Brain microvascular endothelial cell (primary cell): ENCODE measurements around the gene DCLK1.
"Not testable (repeated sequence)": the region's sequence is repeated elsewhere in the genome, so short reads cannot be mapped to it uniquely, and the experiment has no call there.

Source experiments
- DNase-seq: peaks from one replicate; pipeline ENCODE4 v3.0.0-alpha.2; 2020
- H3K27ac ChIP-seq: fragments of 250-450 bp; sonication (Bioruptor Pico); 2 replicates; pipeline ENCODE4 v1.5.1; 2020; ENCODE audit warnings: mild to moderate bottlenecking, moderate library complexity
- H3K27me3 ChIP-seq: fragments of 250-450 bp; sonication (Bioruptor Pico); replicated peaks from 2 replicates; pipeline ENCODE4 v1.5.1; 2020; ENCODE audit warnings: mild to moderate bottlenecking
- H3K36me3 ChIP-seq: fragments of 250-450 bp; sonication (Bioruptor Pico); replicated peaks from 2 replicates; pipeline ENCODE4 v1.5.1; 2020; ENCODE audit warnings: mild to moderate bottlenecking
- H3K4me3 ChIP-seq: 2 replicates; pipeline ENCODE4 v1.5.1; 2011; ENCODE audit warnings: low read depth, mild to moderate bottlenecking, control low read depth, low read length, moderate library complexity
- CTCF ChIP-seq: IDR thresholded peaks from 2 replicates; pipeline ENCODE4 v1.5.1; 2011; ENCODE audit warnings: low read depth, mild to moderate bottlenecking, moderate library complexity, low read length, control low read depth, inconsistent platforms; ENCODE audit errors: missing control alignments
- in situ Hi-C: cut with HindIII; loops from 2 replicates; pipeline ENCODE4 v1.10.0; 2017; ENCODE audit warnings: low sequenced_read_pairs, low pct_ligation_motif_present

Gene DCLK1

GRCh38 chr13:35977060-35977459 is 154.1 kb downstream of the DCLK1 start:
- Histone ChIP-seq H3K4me3 (no peak overlapping the region), H3K27ac (no peak overlapping the region), H3K27me3 (no peaks in the 10 kb centered on the region), H3K36me3 (no peaks in the 10 kb centered on the region)
- DNase-seq: no peak
- TF ChIP-seq CTCF: no peak
- in situ Hi-C loops: no loop called here

- in situ Hi-C loops: no loop called here
- no peak for TF ChIP-seq CTCF
- H3K36me3 ChIP-seq: no peaks in the 10 kb centered on the region
- H3K27me3 ChIP-seq: no peaks in the 10 kb centered on the region
- no peak for DNase-seq
- no peak overlapping the region for H3K27ac ChIP-seq
- H3K4me3 ChIP-seq: no peak overlapping the region
Measured at GRCh38 chr13:35976126-35976525, 155.1 kb downstream of the DCLK1 start.

- H3K4me3 ChIP-seq, H3K36me3 ChIP-seq, H3K27me3 ChIP-seq, in situ Hi-C loops, H3K27ac ChIP-seq, DNase-seq: not testable (repeated sequence)
Measured at GRCh38 chr13:35966951-35967350, 164.2 kb downstream of the DCLK1 start.

GRCh38 chr13:35966024-35966423 is 165.2 kb downstream of the DCLK1 start:
- DNase-seq: no peak
- H3K27me3 ChIP-seq: no peaks in the 10 kb centered on the region
- no peaks in the 10 kb centered on the region for H3K36me3 ChIP-seq
- no peak for TF ChIP-seq CTCF
- no peak overlapping the region for H3K27ac ChIP-seq
- in situ Hi-C loops: no loop called here
- H3K4me3 ChIP-seq: no peak overlapping the region

- no peak overlapping the region for H3K4me3 ChIP-seq
- no peak for DNase-seq
- H3K27ac ChIP-seq: no peak overlapping the region
- H3K36me3 ChIP-seq: no peaks in the 10 kb centered on the region
- no peaks in the 10 kb centered on the region for H3K27me3 ChIP-seq
- no peak for TF ChIP-seq CTCF
- in situ Hi-C loops: no loop called here
Measured at GRCh38 chr13:35965226-35965927, 165.8 kb downstream of the DCLK1 start.

- Histone ChIP-seq H3K27ac (no peak overlapping the region), H3K36me3 (no peaks in the 10 kb centered on the region), H3K27me3 (no peaks in the 10 kb centered on the region), H3K4me3 (no peak overlapping the region)
- TF ChIP-seq CTCF: no peak
- in situ Hi-C loops: no loop called here
- peak; percentile 32 for DNase-seq
Measured at GRCh38 chr13:35964863-35965180, 166.4 kb downstream of the DCLK1 start.
